HEK293 (cell line): ENCODE measurements around the gene STARD4.
A peak's percentile ranks its signal among the peaks of the same experiment; 100 is the strongest.

Experiments used
- CTCF ChIA-PET: fragments of 350-600 bp; formaldehyde crosslinking; extraction: SDS; loops from one replicate; lab custom pipeline; 2021; ENCODE audit warnings: antibody characterized with exemption; lab: Yijun Ruan, JAX
- POLR2A ChIA-PET: fragments of 300-600 bp; formaldehyde crosslinking; extraction: SDS; loops from one replicate; lab custom pipeline; 2020; ENCODE audit warnings: antibody characterized with exemption, inconsistent platforms; lab: Yijun Ruan, JAX
- H3K27ac ChIP-seq: fragments of 200-500 bp; sonication (Bioruptor generic); 2 replicates; pipeline ENCODE4 v1.5.1; 2014; ENCODE audit warnings: low read depth, low read length, control low read depth, inconsistent platforms; ENCODE audit errors: extremely low read depth
- H3K36me3 ChIP-seq, 2 experiments: fragments of 200-500 bp in 1 of 2; sonication (Bioruptor generic) in 1 of 2; 1 replicate in 1 of 2; 2 replicates in 1 of 2; pipeline ENCODE4 v1.5.1; 2014 to 2017; ENCODE audit warnings: inconsistent platforms in 2 of 2, low read length in 2 of 2; ENCODE audit not compliant: control insufficient read depth in 2 of 2, insufficient read depth in 1 of 2
- H3K4me1 ChIP-seq: fragments of 200-500 bp; sonication (Bioruptor generic); 2 replicates; pipeline ENCODE4 v1.5.1; 2014; ENCODE audit warnings: mild to moderate bottlenecking, low read length, inconsistent platforms; ENCODE audit not compliant: control insufficient read depth, insufficient read depth
- H3K4me3 ChIP-seq: 2 replicates; pipeline ENCODE4 v1.5.1; 2011; ENCODE audit warnings: low read depth, mild to moderate bottlenecking, control low read depth, low read length, moderate library complexity
- H3K9me3 ChIP-seq: fragments of 200-500 bp; sonication (Bioruptor generic); 2 replicates; pipeline ENCODE4 v1.5.1; 2014; ENCODE audit warnings: low read depth, low read length, inconsistent platforms; ENCODE audit not compliant: control insufficient read depth, insufficient read depth
- EGR2 ChIP-seq: fragments of 450-650 bp; formaldehyde crosslinking; IDR thresholded peaks from 2 replicates; pipeline ENCODE4 v1.5.1; 2016; ENCODE audit warnings: low read depth, missing biosample characterization, missing genetic modification characterization
- KLF1 ChIP-seq: fragments of 450-650 bp; formaldehyde crosslinking; IDR thresholded peaks from 2 replicates; pipeline ENCODE4 v1.5.1; 2016; ENCODE audit warnings: missing biosample characterization, missing genetic modification characterization
- PATZ1 ChIP-seq: fragments of 450-650 bp; formaldehyde crosslinking; IDR thresholded peaks from 2 replicates; pipeline ENCODE4 v1.5.1; 2016; ENCODE audit warnings: missing biosample characterization, missing genetic modification characterization
- SP2 ChIP-seq: fragments of 450-650 bp; formaldehyde crosslinking; IDR thresholded peaks from 2 replicates; pipeline ENCODE4 v1.5.1; 2016; ENCODE audit warnings: missing biosample characterization, missing genetic modification characterization
- YY1 ChIP-seq: fragments of 450-650 bp; formaldehyde crosslinking; IDR thresholded peaks from 2 replicates; pipeline ENCODE4 v1.5.1; 2018; ENCODE audit warnings: missing biosample characterization, missing genetic modification characterization
- ZBTB11 ChIP-seq: fragments of 450-650 bp; formaldehyde crosslinking; conservative IDR thresholded peaks from 2 replicates; pipeline ENCODE4 v1.5.1; 2016; ENCODE audit warnings: low read depth, missing biosample characterization, missing genetic modification characterization
- ZBTB49 ChIP-seq: fragments of 450-650 bp; formaldehyde crosslinking; IDR thresholded peaks from 2 replicates; pipeline ENCODE4 v1.5.1; 2016; ENCODE audit warnings: missing biosample characterization, missing genetic modification characterization, low read depth
- ZEB2 ChIP-seq: fragments of 450-650 bp; formaldehyde crosslinking; IDR thresholded peaks from 2 replicates; pipeline ENCODE4 v1.5.1; 2016; ENCODE audit warnings: missing biosample characterization, missing genetic modification characterization
- ZFP41 ChIP-seq: fragments of 450-650 bp; formaldehyde crosslinking; IDR thresholded peaks from 2 replicates; pipeline ENCODE4 v1.5.1; 2016; ENCODE audit warnings: missing biosample characterization, missing genetic modification characterization, borderline replicate concordance
- ZIC2 ChIP-seq: fragments of 450-650 bp; formaldehyde crosslinking; IDR thresholded peaks from 2 replicates; pipeline ENCODE4 v1.5.1; 2016; ENCODE audit warnings: missing biosample characterization, missing genetic modification characterization
- ZNF335 ChIP-seq: fragments of 450-650 bp; formaldehyde crosslinking; conservative IDR thresholded peaks from 2 replicates; pipeline ENCODE4 v1.5.1; 2016; ENCODE audit warnings: missing biosample characterization, missing genetic modification characterization
- ZNF37A ChIP-seq: fragments of 450-650 bp; IDR thresholded peaks from 2 replicates; pipeline ENCODE4 v1.5.1; 2018; ENCODE audit warnings: missing biosample characterization, missing genetic modification characterization
- ZNF423 ChIP-seq: fragments of 450-650 bp; formaldehyde crosslinking; IDR thresholded peaks from 2 replicates; pipeline ENCODE4 v1.5.1; 2016; ENCODE audit warnings: missing biosample characterization, missing genetic modification characterization
- ZNF473 ChIP-seq: fragments of 450-650 bp; formaldehyde crosslinking; IDR thresholded peaks from 2 replicates; pipeline ENCODE4 v1.5.1; 2017; ENCODE audit warnings: missing biosample characterization, missing genetic modification characterization
- ZNF610 ChIP-seq: fragments of 450-650 bp; formaldehyde crosslinking; IDR thresholded peaks from 2 replicates; pipeline ENCODE4 v1.5.1; 2016; ENCODE audit warnings: missing biosample characterization, missing genetic modification characterization, borderline replicate concordance
- ZNF626 ChIP-seq: fragments of 450-650 bp; sonication (Bioruptor Pico); formaldehyde crosslinking; IDR thresholded peaks from 2 replicates; pipeline ENCODE4 v1.5.1; 2018; ENCODE audit warnings: missing biosample characterization, missing genetic modification characterization, inconsistent platforms
- ZNF843 ChIP-seq: fragments of 450-650 bp; formaldehyde crosslinking; IDR thresholded peaks from 2 replicates; pipeline ENCODE4 v1.5.1; 2016; ENCODE audit warnings: missing biosample characterization, missing genetic modification characterization
- TF ChIP-seq, protein P1 (sequence below): fragments of 450-650 bp; formaldehyde crosslinking; IDR thresholded peaks from 2 replicates; pipeline ENCODE4 v1.5.1; 2016; ENCODE audit warnings: missing biosample characterization, missing genetic modification characterization
- TF ChIP-seq, protein P2 (sequence below): fragments of 450-650 bp; IDR thresholded peaks from 2 replicates; pipeline ENCODE4 v1.5.1; 2018; ENCODE audit warnings: missing biosample characterization, mild to moderate bottlenecking, missing genetic modification characterization
- TF ChIP-seq, protein P3 (sequence below): fragments of 450-650 bp; formaldehyde crosslinking; IDR thresholded peaks from 2 replicates; pipeline ENCODE4 v1.5.1; 2017; ENCODE audit warnings: missing biosample characterization, missing genetic modification characterization

The STARD4 gene

DNA sequence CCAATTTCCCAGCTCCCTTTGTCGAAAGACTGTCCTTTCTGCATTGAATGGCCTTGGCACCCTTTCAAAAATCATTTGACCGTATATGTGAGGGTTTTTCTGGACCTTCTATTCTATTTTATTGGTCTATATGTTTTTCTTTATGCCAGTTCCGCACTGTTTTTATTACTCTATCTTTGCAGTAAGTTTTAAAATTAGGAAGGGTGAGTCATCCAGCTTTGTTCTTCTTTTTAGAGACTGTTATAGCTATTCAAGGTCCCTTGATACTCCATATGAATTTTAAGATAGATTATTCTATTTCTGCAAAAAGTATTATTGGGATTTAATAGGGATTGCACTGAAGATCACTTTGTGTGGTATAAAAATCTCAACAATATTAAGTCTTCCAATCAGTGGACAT lies 44.2 kb upstream of the STARD4 start:
- H3K27ac ChIP-seq = no peak overlapping the region

DNA sequence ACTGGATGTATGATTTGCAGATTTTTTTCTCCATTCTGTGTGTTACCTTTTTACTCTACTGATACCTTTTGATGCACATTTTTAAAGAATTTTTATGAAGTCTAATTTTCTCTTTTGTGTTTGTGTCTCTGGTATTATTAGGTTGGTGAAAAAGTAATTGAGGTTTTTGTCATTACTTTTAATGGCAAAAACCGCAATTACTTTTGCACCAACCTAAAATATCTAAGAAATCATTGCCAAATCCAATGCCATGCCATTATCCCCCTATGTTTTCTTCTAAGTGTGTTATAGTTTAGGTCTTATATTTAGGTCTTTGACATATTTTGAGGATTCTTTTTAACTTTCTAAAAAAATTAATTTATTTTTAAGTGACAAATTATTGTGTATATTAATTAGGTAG lies 43.4 kb upstream of the STARD4 start:
- ChIA-PET CTCF (interaction anchor here (0.6 to 1.2 kb wide), 4 partner anchors 8 to 201 kb away, joined by 3 to 5 read pairs (median 3); partner anchors contain the start of gene NREP), POLR2A (no interaction called here)
- Histone ChIP-seq H3K27ac (no peak overlapping the region), H3K4me3 (no peak overlapping the region), H3K4me1 (peaks cover 1% of the 10 kb centered on the region; the same call in 1 of the 2 replicates), H3K9me3 (peaks cover 4% of the 10 kb centered on the region), H3K36me3 (no peaks in the 10 kb centered on the region)
- TF ChIP-seq ZNF37A (tag by site-specific recombination) (no peak), ZNF423 (no peak), ZNF610 (tag by site-specific recombination) (no peak), ZFP41 (tag by site-specific recombination) (no peak), PATZ1 (tag by site-specific recombination) (no peak), ZEB2 (tag by site-specific recombination) (no peak), ZNF626 (tag by site-specific recombination) (no peak), EGR2 (no peak), YY1 (tag by site-specific recombination) (no peak), KLF1 (tag by site-specific recombination) (no peak)
- TF ChIP-seq, protein P1, sequence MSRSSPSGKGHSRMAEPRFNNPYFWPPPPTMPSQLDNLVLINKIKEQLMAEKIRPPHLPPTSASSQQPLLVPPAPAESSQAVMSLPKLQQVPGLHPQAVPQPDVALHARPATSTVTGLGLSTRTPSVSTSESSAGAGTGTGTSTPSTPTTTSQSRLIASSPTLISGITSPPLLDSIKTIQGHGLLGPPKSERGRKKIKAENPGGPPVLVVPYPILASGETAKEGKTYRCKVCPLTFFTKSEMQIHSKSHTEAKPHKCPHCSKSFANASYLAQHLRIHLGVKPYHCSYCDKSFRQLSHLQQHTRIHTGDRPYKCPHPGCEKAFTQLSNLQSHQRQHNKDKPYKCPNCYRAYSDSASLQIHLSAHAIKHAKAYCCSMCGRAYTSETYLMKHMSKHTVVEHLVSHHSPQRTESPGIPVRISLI = no peak
- TF ChIP-seq, protein P2, sequence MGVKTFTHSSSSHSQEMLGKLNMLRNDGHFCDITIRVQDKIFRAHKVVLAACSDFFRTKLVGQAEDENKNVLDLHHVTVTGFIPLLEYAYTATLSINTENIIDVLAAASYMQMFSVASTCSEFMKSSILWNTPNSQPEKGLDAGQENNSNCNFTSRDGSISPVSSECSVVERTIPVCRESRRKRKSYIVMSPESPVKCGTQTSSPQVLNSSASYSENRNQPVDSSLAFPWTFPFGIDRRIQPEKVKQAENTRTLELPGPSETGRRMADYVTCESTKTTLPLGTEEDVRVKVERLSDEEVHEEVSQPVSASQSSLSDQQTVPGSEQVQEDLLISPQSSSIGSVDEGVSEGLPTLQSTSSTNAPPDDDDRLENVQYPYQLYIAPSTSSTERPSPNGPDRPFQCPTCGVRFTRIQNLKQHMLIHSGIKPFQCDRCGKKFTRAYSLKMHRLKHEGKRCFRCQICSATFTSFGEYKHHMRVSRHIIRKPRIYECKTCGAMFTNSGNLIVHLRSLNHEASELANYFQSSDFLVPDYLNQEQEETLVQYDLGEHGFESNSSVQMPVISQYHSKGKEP (tag by site-specific recombination) = no peak

More for the DNA sequence above, 44.2 kb upstream of the STARD4 start:
- no peak for TF ChIP-seq SP2
- no peak for TF ChIP-seq ZNF843 (tag by site-specific recombination)
- no peak for TF ChIP-seq ZNF473 (tag by site-specific recombination)
- TF ChIP-seq, protein P3, sequence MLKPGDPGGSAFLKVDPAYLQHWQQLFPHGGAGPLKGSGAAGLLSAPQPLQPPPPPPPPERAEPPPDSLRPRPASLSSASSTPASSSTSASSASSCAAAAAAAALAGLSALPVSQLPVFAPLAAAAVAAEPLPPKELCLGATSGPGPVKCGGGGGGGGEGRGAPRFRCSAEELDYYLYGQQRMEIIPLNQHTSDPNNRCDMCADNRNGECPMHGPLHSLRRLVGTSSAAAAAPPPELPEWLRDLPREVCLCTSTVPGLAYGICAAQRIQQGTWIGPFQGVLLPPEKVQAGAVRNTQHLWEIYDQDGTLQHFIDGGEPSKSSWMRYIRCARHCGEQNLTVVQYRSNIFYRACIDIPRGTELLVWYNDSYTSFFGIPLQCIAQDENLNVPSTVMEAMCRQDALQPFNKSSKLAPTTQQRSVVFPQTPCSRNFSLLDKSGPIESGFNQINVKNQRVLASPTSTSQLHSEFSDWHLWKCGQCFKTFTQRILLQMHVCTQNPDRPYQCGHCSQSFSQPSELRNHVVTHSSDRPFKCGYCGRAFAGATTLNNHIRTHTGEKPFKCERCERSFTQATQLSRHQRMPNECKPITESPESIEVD (tag by site-specific recombination) = 0 out of 2 replicates have a peak, but pooled peaks have one; percentile 17
- H3K9me3 ChIP-seq = peaks cover 4% of the 10 kb centered on the region
- H3K36me3 ChIP-seq = no peaks in the 10 kb centered on the region
- H3K4me1 ChIP-seq = no peaks in the 10 kb centered on the region
- ChIA-PET CTCF (interaction anchor here (0.6 to 1.2 kb wide), 5 partner anchors 8 to 442 kb away, joined by 3 read pairs; no protein-coding TSS in a partner anchor), POLR2A (no interaction called here)
- no peak overlapping the region for H3K4me3 ChIP-seq

- Histone ChIP-seq H3K9me3 (no peaks in the 10 kb centered on the region), H3K4me1 (peaks cover 7% of the 10 kb centered on the region), H3K4me3 (no peak overlapping the region), H3K27ac (no peak overlapping the region), H3K36me3 (no peaks in the 10 kb centered on the region)
- ChIA-PET POLR2A (no interaction called here), CTCF (interaction anchor here (0.6 to 1.4 kb wide), 6 partner anchors 11 to 593 kb away, joined by 3 to 4 read pairs (median 3); no protein-coding TSS in a partner anchor)
- TF ChIP-seq ZBTB49 = no peak
- TF ChIP-seq ZIC2 (tag by site-specific recombination) = no peak
- no peak for TF ChIP-seq ZNF335 (tag by site-specific recombination)
- TF ChIP-seq ZBTB11 (tag by site-specific recombination) = no peak
Measured at GRCh38 chr5:111553868-111554267, 41.5 kb upstream of the STARD4 start.
